ENCODE results near the gene ZFYVE19. TPM values are rescaled to one million over a fixed set of nuclear protein-coding genes. Genes with fewer than 3 reads are reported as not detected.

The ZFYVE19 gene
- polyA plus RNA-seq, 3 donors, result 8.2 to 62.9 (median 10.3) TPM

DNA sequence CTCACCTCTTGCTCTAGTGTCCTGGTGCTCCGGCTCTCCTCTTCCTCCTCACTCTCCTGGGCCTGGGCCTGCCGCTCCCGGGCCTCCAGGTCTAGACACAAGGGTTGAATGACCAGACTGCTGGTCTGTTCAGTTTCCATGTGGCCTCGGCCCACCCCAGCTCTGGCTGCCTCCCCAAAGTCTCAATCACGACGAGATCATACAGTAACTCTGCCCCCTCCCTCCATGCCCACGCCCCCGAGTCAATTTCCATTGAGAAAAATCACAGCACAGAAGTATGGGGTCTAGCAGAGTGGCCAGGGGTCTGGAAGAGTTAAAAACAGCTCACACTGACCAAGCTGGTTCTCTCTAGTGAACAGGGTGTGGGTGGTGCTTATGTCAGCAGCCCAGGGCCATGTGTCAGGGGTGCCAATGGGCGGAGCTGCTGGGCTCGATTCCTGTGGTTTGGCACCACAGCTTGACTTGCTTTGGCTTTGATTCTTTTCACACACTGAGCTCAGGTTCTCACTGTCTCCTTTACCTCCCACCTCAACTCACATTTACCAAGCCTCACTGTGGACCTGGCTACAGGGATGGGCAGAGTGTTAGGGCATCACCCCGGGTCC, 30.2 kb upstream of the ZFYVE19 start:
- Histone ChIP-seq H3K27ac (ENCODE audit: low read depth in 1 of 2, low read length in 2 of 2) (no peak overlapping the region), H3K9ac (ENCODE audit: insufficient read depth, low read length, poor library complexity, severe bottlenecking) (no peak overlapping the region), H3K36me3 (replicated peaks in 1 of 2; ENCODE audit: control insufficient read depth in 1 of 2, insufficient read depth in 2 of 2, low read length in 2 of 2) (peaks cover 60 to 87% of the 10 kb centered on the region in 2 donors), H3K9me3 (replicated peaks in 1 of 2; ENCODE audit: control insufficient read depth in 1 of 2, insufficient read depth in 1 of 2, low read length in 2 of 2) (no peaks in the 10 kb centered on the region), H3K4me3 (replicated peaks in 1 of 3; ENCODE audit: low read depth in 2 of 3, low read length in 3 of 3) (no peak overlapping the region), H3K79me2 (ENCODE audit: insufficient read depth, low read length) (no peaks in the 10 kb centered on the region), H2AFZ (ENCODE audit: insufficient read depth, low read depth, low read length, poor library complexity, severe bottlenecking) (no peak overlapping the region), H3K27me3 (ENCODE audit: control insufficient read depth in 2 of 2, insufficient read depth in 2 of 2, low read length in 2 of 2) (no peaks in the 10 kb centered on the region), H3K4me2 (replicated peaks; ENCODE audit: extremely low read depth, low read length, poor library complexity, severe bottlenecking) (no peak overlapping the region), H3K4me1 (ENCODE audit: control insufficient read depth in 1 of 2, insufficient read depth in 2 of 2, low read length in 2 of 2) (no peaks in the 10 kb centered on the region), H4K20me1 (ENCODE audit: insufficient read depth, low read length) (peaks cover 5% of the 10 kb centered on the region)
- WGBS (ENCODE audit: insufficient coverage), result 88% methylated on average over 5 of the region's 11 CpGs
- TF ChIP-seq, protein P1, sequence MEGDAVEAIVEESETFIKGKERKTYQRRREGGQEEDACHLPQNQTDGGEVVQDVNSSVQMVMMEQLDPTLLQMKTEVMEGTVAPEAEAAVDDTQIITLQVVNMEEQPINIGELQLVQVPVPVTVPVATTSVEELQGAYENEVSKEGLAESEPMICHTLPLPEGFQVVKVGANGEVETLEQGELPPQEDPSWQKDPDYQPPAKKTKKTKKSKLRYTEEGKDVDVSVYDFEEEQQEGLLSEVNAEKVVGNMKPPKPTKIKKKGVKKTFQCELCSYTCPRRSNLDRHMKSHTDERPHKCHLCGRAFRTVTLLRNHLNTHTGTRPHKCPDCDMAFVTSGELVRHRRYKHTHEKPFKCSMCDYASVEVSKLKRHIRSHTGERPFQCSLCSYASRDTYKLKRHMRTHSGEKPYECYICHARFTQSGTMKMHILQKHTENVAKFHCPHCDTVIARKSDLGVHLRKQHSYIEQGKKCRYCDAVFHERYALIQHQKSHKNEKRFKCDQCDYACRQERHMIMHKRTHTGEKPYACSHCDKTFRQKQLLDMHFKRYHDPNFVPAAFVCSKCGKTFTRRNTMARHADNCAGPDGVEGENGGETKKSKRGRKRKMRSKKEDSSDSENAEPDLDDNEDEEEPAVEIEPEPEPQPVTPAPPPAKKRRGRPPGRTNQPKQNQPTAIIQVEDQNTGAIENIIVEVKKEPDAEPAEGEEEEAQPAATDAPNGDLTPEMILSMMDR (IDR thresholded peaks at IDR 0.05), result no peak
- Mint-ChIP-seq H3K36me3 (peaks cover 69 to 81% of the 10 kb centered on the region in 2 donors), H3K4me3 (no peak overlapping the region), H3K27ac (peak overlapping the region in 1 of 7 donors; percentile 32), H3K9me3 (no peaks in the 10 kb centered on the region), H3K27me3 (ENCODE audit: low read depth in 3 of 3) (no peaks in the 10 kb centered on the region), H3K4me1 (no peaks in the 10 kb centered on the region)
- intact Hi-C loops (cut with micrococcal nuclease), result no loop called here
- DNase-seq, result no peak

DNA sequence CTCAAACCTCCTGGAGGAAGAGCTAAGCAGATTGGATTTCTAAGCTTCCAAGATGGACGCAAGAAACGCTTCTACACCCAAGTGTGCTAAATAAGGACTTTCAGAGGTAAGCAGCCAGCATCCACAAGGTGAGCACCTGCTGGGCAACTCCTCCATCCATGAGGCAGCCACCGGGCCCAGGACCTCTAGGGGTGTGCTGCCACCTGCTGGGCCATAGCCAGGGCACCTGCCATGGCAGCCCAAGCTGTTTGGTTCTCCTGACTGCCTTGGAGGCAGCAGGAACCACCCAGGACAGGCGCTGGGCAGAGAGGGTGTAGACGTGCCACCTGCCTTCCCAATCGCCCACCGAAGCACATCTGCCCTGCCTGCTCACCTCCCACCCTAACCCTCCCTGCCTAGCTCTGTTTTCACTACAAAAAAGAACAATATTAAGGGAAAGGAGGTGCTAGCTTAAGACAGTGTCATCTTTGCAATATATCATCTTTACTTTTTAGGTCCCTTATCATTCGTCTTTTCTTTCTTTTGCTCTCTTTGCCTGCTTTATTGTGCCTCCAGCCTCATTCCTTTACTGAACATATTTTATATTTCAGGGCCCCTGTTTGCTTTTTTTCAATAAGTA, 24.2 kb upstream of the ZFYVE19 start:
- Histone ChIP-seq H3K27me3 (ENCODE audit: control insufficient read depth in 2 of 2, insufficient read depth in 2 of 2, low read length in 2 of 2) (no peaks in the 10 kb centered on the region), H3K4me2 (replicated peaks; ENCODE audit: extremely low read depth, low read length, poor library complexity, severe bottlenecking) (no peak overlapping the region), H2AFZ (ENCODE audit: insufficient read depth, low read depth, low read length, poor library complexity, severe bottlenecking) (no peak overlapping the region), H3K27ac (ENCODE audit: low read depth in 1 of 2, low read length in 2 of 2) (no peak overlapping the region), H4K20me1 (ENCODE audit: insufficient read depth, low read length) (peaks cover 54% of the 10 kb centered on the region), H3K9ac (ENCODE audit: insufficient read depth, low read length, poor library complexity, severe bottlenecking) (no peak overlapping the region), H3K9me3 (replicated peaks in 1 of 2; ENCODE audit: control insufficient read depth in 1 of 2, insufficient read depth in 1 of 2, low read length in 2 of 2) (no peaks in the 10 kb centered on the region), H3K36me3 (replicated peaks in 1 of 2; ENCODE audit: control insufficient read depth in 1 of 2, insufficient read depth in 2 of 2, low read length in 2 of 2) (peaks cover 15 to 33% of the 10 kb centered on the region in 2 donors), H3K4me1 (ENCODE audit: control insufficient read depth in 1 of 2, insufficient read depth in 2 of 2, low read length in 2 of 2) (peaks cover 11% of the 10 kb centered on the region in 2 donors), H3K4me3 (replicated peaks in 1 of 3; ENCODE audit: low read depth in 2 of 3, low read length in 3 of 3) (no peak overlapping the region), H3K79me2 (ENCODE audit: insufficient read depth, low read length) (peaks cover 18% of the 10 kb centered on the region)
- Mint-ChIP-seq H3K36me3 (peaks cover 33 to 44% of the 10 kb centered on the region in 2 donors), H3K4me1 (peaks cover 14% of the 10 kb centered on the region), H3K27ac (no peak overlapping the region), H3K27me3 (ENCODE audit: low read depth in 3 of 3) (peaks cover 0 to 11% (median 2%) of the 10 kb centered on the region in 3 donors), H3K9me3 (no peaks in the 10 kb centered on the region), H3K4me3 (no peak overlapping the region)
- TF ChIP-seq, protein P1 (IDR thresholded peaks at IDR 0.05), result peak; percentile 79
- WGBS (ENCODE audit: insufficient coverage), result 57% methylated on average over 3 of the region's 8 CpGs
- intact Hi-C loops (cut with micrococcal nuclease), result loop anchor here (5.0 to 10.0 kb wide), 3 partner anchors 35 to 105 kb away; no protein-coding TSS in a partner anchor
- DNase-seq, result peak; percentile 34 to 68 (median 61)

Data from CD14-positive monocyte (primary cell).